ENCODE measurements around the gene BABAM2. TPM values are rescaled to one million over a fixed set of nuclear protein-coding genes. Genes with fewer than 3 reads are reported as not detected.

Gene BABAM2
- total and polyA plus RNA-seq, 11 donors, result 22.2 to 75.1 (median 62.5) TPM

GRCh38 chr2:27854229-27854862, 36.2 kb upstream of the BABAM2 start:
- no peaks in the 10 kb centered on the region for H3K27me3 ChIP-seq

GRCh38 chr2:27855476-27855875, 35.1 kb upstream of the BABAM2 start:
- TF ChIP-seq POLR2A (IDR thresholded peaks at IDR 0.05) (no peak), CTCF (IDR thresholded peaks at IDR 0.05) (no peak)
- Histone ChIP-seq H3K27me3 (no peaks in the 10 kb centered on the region), H3K4me3 (no peak overlapping the region), H3K27ac (no peak overlapping the region), H3K4me1 (peaks cover 0 to 4% (median 0%) of the 10 kb centered on the region in 12 donors), H3K36me3 (no peaks in the 10 kb centered on the region), H3K9me3 (peaks cover 0 to 12% (median 0%) of the 10 kb centered on the region in 12 donors)
- ATAC-seq, result no peak
- DNase-seq, result no peak
- intact Hi-C loops (cut with DNase I), result no loop called here

More at GRCh38 chr2:27854229-27854862, 36.2 kb upstream of the BABAM2 start:
- peak in 1 of 4 donors; percentile 22 for ATAC-seq
- no peak for DNase-seq
- TF ChIP-seq CTCF (IDR thresholded peaks at IDR 0.05) (no peak), POLR2A (IDR thresholded peaks at IDR 0.05) (no peak)
- intact Hi-C loops (cut with DNase I), result no loop called here
- H3K9me3 ChIP-seq, result peaks cover 0 to 12% (median 0%) of the 10 kb centered on the region in 12 donors
- no peak overlapping the region for H3K4me3 ChIP-seq
- WGBS, 4 donors, result 74 to 85% (median 76%) methylated on average over 3 of the region's 3 CpGs
- H3K4me1 ChIP-seq, result peaks cover 0 to 4% (median 0%) of the 10 kb centered on the region in 12 donors
- H3K36me3 ChIP-seq, result no peaks in the 10 kb centered on the region
- H3K27ac ChIP-seq, result no peak overlapping the region

GRCh38 chr2:27856386-27856785, 34.1 kb upstream of the BABAM2 start:
- intact Hi-C loops (cut with DNase I), result no loop called here
- ATAC-seq (no peak), DNase-seq (no peak)
- Histone ChIP-seq H3K27ac (no peak overlapping the region), H3K27me3 (no peaks in the 10 kb centered on the region), H3K9me3 (peaks cover 0 to 12% (median 0%) of the 10 kb centered on the region in 12 donors), H3K4me1 (peaks cover 0 to 4% (median 0%) of the 10 kb centered on the region in 12 donors), H3K36me3 (no peaks in the 10 kb centered on the region), H3K4me3 (no peak overlapping the region)
- WGBS, 4 donors, result 26 to 64% (median 53%) methylated on average over 3 of the region's 3 CpGs
- no peak for TF ChIP-seq CTCF (IDR thresholded peaks at IDR 0.05)
- TF ChIP-seq POLR2A (IDR thresholded peaks at IDR 0.05), result no peak

GRCh38 chr2:27856956-27857355, 33.6 kb upstream of the BABAM2 start:
- Histone ChIP-seq H3K27ac (no peak overlapping the region), H3K4me1 (peaks cover 0 to 4% (median 0%) of the 10 kb centered on the region in 12 donors), H3K27me3 (no peaks in the 10 kb centered on the region), H3K9me3 (peaks cover 0 to 12% (median 0%) of the 10 kb centered on the region in 12 donors), H3K4me3 (no peak overlapping the region), H3K36me3 (no peaks in the 10 kb centered on the region)
- ATAC-seq (no peak), DNase-seq (no peak)
- TF ChIP-seq CTCF (IDR thresholded peaks at IDR 0.05) (no peak), POLR2A (IDR thresholded peaks at IDR 0.05) (no peak)
- intact Hi-C loops (cut with DNase I), result no loop called here
- WGBS, 4 donors, result 63 to 96% (median 88%) methylated on average over 3 of the region's 3 CpGs

Data from heart left ventricle (tissue), 16 donors.